Measurements from ENCODE around the gene DCHS1.

Gene DCHS1

GRCh38 chr11:6646918-6647679 is 8.5 kb downstream of the DCHS1 start:
- DNase-seq (ENCODE audit: low read depth in 2 of 2), result no peak

GRCh38 chr11:6646576-6646917 is 9.1 kb downstream of the DCHS1 start:
- no peak for DNase-seq (ENCODE audit: low read depth in 2 of 2)

GRCh38 chr11:6646071-6646470 is 9.5 kb downstream of the DCHS1 start:
- no peak for DNase-seq (ENCODE audit: low read depth in 2 of 2)

- DNase-seq (ENCODE audit: low read depth in 2 of 2), result no peak
Observed at GRCh38 chr11:6642957-6643356, 12.7 kb downstream of the DCHS1 start.

DNA sequence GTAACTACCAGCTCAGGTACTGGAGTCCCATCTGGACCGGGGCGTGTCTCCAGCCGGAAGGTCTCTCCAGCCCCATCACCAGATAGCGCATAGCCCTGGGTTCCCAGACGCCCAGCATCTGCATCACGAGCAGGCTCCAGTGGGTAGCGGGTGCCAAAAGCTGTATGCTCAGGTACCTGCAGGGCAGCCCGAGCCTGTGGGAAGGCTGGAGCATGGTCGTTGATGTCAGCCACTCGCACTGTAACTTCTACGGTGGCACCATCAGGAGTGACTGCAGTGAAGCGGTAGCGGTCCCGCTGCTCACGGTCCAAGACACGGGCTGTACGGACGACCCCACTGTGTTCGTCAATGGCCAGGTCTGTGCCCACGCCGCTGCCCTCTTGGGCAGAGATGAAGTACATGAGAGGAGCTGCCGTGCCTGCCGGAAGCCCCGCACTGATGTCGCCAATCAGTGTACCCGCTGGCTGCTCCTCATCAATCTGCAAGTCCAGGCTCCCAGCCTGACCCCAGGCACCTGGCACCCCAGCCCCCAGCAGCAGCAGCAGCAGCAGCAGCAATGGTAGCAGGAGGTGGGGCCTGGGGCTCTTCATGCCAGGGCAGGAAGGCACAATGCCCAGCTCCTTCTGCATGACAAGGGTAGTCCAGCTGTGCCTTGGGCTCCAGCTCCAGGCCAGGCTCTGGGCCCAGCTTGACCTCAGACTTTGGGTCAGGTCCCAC is 14.5 kb downstream of the DCHS1 start:
- DNase-seq (ENCODE audit: low read depth in 2 of 2), result no peak

DNA sequence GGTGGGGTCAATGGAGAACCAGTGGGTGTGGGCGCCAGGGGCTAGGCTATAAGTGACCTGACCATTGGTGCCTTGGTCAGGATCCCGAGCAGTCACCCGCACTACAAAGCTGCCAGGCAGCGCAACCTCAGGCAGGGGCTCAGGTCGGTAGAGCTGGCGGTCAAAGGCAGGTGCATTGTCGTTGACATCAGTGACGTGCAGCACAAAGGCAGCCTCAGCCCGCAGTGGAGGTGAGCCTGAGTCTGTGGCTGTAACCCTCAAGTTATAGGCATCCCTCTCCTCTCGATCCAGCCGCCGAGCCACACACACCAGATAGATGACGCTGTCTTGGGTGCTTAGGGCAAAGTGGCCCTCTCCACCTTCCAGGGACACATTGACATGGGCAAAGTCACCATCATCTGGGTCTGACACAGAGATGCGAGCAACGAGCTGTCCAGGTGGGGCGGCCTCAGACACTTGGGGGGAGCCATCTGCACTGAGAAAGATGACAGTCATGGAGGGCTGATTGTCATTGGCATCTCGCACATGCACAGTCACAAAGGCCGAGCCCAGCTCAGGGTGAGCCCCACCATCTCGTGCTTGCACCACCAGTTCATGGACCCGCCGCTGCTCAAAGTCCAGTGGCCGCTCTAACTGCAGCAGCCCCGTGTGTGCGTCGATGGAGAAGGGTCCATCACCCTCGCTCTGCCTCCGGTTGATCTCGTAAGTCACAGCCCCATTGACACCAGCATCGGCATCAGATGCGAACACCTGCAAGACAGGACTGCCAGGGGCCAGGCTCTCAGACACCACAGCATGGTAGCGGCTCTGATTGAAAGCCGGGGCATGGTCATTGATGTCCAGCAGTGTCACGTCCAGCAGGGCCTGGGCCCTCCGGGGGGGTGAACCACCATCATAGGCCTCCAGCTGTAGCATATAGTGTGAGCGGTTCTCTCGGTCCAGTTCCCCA is 15.3 kb downstream of the DCHS1 start:
- no peak for DNase-seq (ENCODE audit: low read depth in 2 of 2)

DNA sequence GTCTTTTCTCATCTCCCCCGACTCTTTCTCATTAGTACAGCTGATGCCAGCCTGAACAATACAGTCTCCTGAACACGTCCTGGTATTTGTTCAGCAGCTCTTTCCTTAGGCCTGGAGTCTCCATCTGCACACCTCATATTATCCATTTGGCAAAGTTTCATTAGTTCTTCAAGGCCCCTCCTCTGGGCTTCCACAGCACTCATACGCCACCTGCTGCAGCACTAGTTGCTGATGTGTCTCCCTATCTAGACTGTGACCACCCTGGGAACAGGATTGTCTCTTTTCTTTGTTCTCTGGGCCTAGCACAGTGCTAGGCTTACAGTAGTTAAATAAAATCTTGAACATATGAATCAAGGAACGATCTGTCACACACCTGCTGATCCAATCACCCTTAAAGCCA is 17.2 kb downstream of the DCHS1 start:
- no peak for DNase-seq (ENCODE audit: low read depth in 2 of 2)

GRCh38 chr11:6637871-6638270 is 17.7 kb downstream of the DCHS1 start:
- no peak for DNase-seq (ENCODE audit: low read depth in 2 of 2)

DNA sequence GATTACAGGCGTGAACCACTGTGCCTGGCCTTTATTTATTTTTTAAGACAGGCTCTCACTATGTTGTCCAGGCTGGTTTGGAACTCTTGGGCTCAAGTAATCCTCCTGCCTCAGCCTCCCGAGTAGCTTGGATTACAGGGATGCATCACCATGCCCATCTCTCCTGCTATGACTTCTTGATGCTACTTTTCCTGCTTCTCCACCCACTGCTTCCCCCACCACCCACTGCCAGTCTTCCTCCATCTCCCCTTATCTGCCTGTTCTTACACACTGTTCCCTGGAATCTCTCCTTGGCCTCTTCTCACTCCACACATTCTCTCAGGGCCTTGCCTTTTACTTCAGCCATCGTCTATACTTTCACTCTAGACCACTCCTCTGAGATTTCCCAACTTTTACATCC is 19.1 kb downstream of the DCHS1 start:
- DNase-seq (ENCODE audit: low read depth in 2 of 2), result no peak

DNA sequence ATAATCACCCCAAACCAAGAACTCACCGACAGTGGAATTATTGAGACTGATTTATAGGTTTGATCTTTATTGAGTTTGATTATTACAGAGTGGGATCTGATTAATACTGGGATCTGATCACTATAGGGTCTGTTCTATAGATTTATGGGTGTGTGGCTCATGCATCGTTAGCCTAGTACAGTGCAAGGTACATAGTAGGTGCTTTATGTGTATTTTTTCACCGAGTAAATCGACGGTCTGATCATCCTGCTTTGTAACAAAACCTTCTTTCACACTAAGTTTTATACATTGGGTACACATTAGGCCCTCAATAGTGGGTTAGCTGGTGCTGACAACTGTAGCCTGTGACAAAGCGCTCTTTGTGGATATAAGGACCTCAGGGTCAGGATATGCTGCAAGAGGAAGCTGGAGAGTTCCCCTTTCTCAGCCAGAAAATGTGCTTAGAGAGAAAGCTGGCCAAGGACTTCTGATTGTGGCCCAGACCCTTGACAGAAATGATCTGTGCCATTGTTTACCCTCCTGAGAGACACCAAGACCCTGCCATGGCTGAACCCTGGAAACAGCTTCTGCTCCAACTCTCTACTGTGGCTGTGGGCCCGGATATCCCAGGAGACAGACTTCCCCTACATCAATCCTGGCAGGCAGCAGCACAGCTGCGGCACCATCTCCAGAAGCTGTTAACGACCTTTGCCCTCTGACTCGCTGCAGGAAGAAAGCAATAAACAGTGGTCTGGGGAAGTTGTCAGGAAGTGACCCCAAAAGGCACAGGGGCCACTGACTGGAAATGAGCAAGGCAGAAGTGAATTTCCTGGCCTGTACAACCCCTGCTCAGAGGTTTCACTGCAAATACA is 20.3 kb downstream of the DCHS1 start:
- no peak for DNase-seq (ENCODE audit: low read depth in 2 of 2)

DNA sequence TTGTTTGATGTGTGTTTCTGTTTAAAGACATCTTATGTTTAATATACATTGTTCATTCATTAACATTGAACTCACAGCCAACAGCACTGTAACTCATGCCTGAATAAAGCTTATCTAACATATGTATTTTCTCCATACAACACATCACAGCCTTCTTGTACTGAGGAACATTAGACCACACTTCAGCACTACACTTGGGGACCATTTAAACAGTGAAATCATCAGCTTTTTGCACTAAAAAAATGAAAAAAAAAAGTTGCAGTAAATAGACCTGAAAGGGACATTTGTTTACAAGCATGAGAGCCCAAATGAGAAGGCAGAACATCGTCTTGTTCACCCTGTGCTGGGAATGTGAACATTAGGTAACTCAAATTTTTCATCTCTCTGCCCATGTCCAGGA is 21.1 kb downstream of the DCHS1 start:
- DNase-seq (ENCODE audit: low read depth in 2 of 2), result no peak

- no peak for DNase-seq (ENCODE audit: low read depth in 2 of 2)
Observed at GRCh38 chr11:6633422-6634408, 21.9 kb downstream of the DCHS1 start.

- DNase-seq (ENCODE audit: low read depth in 2 of 2), result no peak
Observed at GRCh38 chr11:6632116-6633073, 23.2 kb downstream of the DCHS1 start.

- DNase-seq (ENCODE audit: low read depth in 2 of 2), result no peak
Observed at GRCh38 chr11:6631361-6631890, 24.2 kb downstream of the DCHS1 start.

DNA sequence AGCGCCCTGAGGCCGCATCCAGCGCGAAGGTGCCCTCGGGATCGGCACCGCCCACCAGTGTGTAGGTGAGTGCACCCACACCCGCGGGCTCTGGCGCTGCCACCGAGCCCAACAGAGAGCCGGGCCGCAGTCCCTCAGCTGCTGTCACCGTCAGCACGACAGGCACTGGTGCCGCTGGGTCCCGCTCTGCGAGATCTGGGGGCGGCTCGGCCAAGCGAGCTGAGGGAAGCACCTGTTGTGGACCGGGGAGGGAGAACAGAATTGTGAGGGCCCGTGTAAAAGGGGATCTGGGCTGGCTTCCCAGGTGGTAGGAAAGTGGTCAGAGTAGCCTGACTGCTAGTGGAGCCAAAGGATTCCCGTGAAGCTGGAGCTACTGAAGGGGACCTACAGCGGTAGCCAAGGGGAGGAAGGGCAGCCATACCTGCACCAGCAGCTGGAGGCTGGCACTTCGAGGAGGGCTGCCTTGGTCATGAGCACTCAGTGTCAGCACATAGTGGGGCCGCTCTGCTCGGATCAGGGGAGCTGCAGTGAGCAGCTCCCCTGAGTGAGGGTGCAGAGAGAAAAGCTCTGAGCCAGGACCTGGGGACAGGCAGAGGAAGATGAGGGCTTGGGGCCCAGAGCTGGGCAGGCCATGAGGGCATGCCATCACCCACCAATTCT is 24.8 kb downstream of the DCHS1 start:
- DNase-seq (ENCODE audit: low read depth in 2 of 2), result no peak

- DNase-seq (ENCODE audit: low read depth in 2 of 2), result no peak
Observed at GRCh38 chr11:6629892-6630631, 25.5 kb downstream of the DCHS1 start.

DNA sequence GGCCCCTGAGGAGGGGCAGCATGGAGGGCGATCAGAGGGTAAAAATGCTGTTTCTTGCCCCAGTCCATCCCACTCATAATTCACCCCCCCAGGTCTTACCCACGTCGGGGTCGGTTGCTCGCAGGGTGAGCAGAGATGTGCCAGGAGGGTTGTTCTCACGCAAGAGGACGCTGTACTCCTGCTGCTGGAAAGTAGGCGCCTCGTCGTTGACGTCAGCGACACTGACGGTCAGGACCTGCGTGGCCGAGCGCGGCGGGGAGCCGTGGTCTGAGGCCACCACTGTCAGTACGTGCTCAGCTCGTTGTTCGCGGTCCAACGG is 26.1 kb downstream of the DCHS1 start:
- no peak for DNase-seq (ENCODE audit: low read depth in 2 of 2)

GRCh38 chr11:6628526-6628925 is 27.1 kb downstream of the DCHS1 start:
- DNase-seq (ENCODE audit: low read depth in 2 of 2), result no peak
